HG03439 (cell line): ENCODE results near the gene DTYMK.
"Not testable (repeated sequence)": the region's sequence is repeated elsewhere in the genome, so short reads cannot be mapped to it uniquely, and the experiment has no call there.

ENCODE experiments used
- ATAC-seq: cut with Tn5 transposase; IDR thresholded peaks from one replicate; pipeline ENCODE4 v1.9.1; 2021; ENCODE audit warnings: mild to moderate bottlenecking, moderate library complexity; ENCODE audit not compliant: unreplicated experiment

DTYMK gene

GRCh38 chr2:241686650-241687425, at the start of gene DTYMK:
TSS of gene DTYMK (minus strand) at chr2:241686815. CDS start at chr2:241686783, 32 bp downstream.
- ATAC-seq, result peak; percentile 87

- ATAC-seq, result no peak
Observed at GRCh38 chr2:241736111-241736510, 49.5 kb upstream of the DTYMK start.

DNA sequence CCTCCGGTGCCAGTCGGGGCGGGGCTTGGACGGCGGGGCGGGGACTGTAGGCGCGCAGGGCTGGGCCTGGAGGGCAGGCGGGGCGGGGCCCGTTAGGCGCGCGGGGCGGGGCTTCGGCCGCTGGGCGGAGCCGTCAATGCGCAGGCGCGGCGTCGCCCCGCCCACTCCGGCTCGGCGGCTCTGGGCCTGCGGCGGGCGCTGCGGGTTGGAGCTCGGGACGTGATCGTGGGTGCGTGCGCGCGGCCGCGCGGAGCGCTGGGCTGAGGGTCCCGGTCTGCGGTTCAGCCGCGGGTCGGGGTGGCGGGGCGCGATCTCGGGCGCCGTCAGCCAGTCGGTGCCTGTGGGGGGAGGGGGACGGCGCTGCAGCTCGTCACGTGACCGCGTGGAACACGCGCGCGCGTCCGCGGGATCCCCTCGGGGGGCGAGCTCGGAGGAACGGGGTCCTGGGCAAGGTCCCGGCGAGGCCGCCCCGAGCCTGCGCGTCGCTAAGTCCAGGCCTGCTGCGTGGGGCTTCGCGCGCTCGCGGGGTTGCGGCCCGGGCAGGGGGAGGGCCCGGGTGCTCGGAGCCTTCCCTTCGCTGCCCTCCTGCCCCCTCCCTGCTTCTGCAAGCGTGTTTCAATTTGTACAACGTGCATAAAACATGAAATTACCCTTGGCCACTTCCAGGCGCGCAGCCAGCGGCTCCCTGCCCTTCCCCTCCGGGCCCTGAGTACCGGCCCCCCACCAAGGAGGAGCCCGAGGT, 48.0 kb upstream of the DTYMK start, which contains the start of gene D2HGDH:
Gene D2HGDH, plus strand, starts transcription at position 164 of the 742 bp plus-strand sequence. CDS start 595 bp downstream, outside the sequence.
- ATAC-seq, result peak; percentile 75

- ATAC-seq, result peak; percentile 33
Observed at GRCh38 chr2:241734208-241734466, 47.5 kb upstream of the DTYMK start.

DNA sequence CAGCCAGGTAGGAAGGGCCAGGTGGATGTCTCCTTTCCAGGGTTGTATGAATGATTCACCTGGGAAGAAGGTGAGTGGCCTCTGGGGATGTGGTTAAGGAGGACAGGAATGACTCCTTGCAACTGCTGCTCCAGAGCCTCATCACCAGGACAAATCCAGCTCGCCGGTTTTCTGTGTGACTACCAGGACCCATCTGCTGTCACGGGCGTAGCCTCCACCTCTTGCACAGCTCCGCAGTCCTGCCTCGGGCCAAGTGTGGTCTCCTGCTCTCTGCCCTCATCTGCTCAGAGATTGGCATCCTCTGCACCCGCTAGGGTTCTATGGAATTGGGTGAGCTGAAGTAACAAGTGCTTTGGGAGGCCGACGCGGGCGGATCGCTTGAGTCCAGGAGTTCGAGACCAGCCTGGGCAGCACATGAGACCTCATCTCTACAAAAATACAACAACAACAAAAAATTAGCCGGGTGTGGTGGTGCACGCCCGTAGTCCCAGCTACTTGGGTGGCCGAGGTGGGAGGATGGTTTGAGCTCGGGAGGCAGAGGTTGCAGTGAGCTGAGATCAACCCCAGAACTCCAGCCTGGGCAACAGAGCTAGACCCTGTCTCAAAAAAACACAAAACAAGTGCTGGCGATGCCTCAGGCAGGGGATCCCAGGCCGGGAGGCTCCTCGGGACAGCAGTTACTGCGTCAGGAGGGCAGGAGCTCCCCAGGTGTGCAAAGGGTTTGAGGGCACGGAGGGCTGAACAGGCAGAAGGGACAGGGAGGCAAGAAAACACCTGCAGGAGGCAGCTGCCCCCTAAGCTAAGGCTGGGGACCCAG, 47.0 kb upstream of the DTYMK start:
- ATAC-seq, result no peak

DNA sequence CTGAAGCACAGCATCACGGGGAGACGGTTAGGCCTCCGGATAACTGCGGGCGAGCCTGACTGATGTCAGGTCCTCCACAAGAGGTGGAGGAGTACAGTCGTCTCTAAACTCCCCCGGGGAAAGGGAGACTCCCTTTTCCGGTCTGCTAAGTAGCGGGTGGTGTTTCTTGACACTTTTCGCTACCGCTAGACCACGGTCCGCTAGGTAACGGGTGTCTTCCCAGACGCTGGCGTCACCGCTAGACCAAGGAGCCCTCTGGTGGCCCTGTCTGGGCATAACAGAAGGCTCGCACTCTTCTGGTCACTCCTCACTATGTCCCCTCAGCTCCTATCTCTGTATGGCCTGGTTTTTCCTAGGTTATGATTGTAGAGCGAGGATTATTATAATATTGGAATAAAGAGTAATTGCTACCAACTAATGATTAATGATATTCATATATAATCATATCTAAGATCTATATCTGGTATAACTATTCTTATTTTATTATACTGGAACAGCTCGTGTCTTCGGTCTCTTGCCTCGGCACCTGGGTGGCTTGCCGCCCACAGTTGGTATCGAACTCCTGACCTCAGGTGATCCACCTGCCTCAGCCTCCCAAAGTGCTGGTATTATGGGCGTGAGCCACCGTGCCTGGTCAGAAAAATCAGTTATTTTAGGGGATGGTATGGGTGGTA, 46.0 kb upstream of the DTYMK start:
- not testable (repeated sequence) for ATAC-seq

DNA sequence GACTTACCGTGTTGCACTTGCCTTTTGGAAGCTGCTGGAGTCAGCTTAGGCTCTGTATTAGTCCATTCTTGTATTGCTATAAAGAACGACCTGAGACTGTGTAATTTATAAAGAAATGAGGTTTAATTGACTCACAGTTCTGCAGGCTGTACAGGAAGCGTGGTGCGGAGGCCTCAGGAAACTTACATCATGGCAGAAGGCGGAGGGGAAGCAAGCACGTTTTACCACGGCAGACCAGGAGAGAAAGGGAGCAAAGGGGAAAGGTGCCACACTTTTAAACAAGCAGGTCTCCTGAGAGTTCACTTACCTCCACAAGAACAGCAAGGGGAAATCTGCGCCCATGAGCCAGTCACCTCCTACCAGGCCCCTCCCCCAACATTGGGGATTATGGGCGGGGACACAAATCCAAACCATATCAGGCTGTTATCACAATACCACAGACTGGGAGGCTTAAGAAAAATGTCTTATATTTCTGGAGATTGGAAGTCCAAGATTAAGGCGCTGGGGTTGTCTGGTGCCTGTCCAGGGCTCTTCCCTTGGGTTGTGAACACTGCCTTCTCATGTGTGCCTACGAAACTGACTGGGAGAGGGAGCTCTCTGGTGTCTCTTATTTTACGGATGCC, 44.2 kb upstream of the DTYMK start:
- no peak for ATAC-seq

DNA sequence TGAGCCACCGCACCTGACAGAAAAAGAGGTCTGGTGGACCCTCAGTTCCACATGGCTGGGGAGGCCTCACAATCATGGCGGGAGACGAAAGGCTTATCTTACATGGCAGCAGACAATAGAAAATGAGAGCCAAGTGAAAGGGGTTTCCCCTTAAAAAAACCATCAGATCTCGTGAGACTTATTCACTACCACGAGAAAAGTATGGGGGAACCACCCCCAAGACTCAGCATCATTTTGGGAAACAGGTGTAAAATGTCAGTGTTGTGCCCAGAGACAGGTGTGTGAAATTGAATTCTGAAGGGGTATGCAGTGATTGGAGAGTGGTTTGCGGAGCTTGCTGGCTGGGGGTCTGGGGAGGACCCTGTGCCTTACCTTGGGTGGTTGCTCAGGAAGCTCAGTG, 43.3 kb upstream of the DTYMK start:
- ATAC-seq, result no peak

DNA sequence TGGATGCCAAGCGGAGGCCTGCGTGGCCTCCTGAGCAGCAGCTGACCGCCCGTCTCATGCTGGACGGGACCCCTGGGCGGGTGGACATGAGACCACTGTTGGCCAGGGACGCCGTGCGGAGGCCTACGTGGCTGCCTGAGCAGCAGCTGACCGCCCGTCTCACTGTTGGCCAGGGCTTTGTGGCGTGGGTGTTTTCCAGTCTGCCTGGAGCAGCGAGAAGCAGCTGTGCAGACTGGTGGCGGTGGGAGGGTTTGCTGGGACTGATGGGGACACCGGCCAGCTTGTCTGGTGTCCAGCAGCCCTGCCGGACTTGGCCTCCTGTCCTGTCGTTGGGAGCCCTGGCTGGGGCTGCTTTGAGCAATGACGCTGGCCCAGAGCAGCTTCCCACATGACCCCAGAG, 42.0 kb upstream of the DTYMK start:
- no peak for ATAC-seq

DNA sequence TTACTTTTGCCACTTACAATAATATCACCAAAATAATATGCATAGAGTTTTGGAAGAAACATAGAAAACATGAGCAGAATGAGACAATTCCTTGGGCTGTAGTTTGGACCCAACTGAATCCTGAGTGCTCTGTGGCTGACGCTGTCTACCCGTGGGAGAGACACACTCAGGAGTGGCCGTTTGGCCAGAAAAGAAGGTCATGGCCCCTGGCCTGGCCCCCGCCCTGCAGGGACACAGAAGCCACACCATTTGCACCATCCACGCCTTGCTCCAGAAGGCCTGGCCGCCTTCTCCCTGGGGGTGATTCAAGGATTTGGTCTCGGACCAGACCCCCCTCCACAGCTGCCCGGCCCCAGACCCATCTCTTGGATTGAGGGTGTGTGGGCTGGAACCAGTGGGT, 41.4 kb upstream of the DTYMK start:
- no peak for ATAC-seq

GRCh38 chr2:241726459-241726858, 39.8 kb upstream of the DTYMK start:
- ATAC-seq, result no peak

DNA sequence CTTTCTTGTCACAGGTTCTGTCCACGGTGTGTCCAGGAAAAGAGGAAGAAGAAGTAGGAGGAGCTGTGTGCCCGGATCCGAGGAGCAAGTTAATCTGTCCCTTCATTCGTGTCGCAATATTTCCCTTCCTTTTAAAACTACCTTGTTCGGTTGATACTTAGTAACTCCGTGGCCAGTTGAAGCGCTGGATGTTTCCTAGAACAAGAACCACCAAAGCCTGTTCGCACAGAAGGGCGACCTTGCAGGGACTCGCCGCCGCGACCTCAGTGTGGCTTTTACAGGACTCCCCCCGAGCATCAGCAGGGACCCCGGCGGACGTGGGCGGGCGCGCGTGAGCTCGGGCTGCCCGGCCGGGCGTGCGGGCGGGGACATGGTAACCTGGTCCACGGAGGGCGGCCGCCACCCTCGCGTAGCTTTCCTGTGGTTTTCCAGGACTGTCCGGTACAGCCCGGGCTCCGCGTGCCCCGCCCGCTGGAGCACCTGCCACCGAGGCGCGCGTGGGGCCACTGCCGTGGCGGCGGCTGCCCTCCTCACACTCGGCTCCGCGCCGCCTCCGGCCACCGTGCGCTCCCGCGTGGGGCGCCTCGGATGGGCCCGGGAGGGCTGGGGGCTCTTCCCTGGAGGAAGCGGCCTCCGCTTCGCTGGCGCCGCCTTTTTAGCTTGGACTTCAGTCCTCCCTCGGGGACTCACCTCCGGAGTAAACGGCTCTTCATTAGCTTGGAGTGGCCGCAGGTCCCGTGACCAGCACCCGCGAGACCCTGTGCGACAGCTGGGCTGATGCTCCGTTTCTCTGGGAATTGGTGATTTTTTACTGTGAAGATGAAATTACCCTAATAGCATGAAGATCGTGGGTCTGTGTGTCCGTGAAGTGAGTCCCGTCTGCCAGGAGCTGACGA, 38.6 kb upstream of the DTYMK start:
- no peak for ATAC-seq

- no peak for ATAC-seq
Observed at GRCh38 chr2:241724259-241724974, 37.8 kb upstream of the DTYMK start.

GRCh38 chr2:241722896-241723454, 36.4 kb upstream of the DTYMK start:
- no peak for ATAC-seq

DNA sequence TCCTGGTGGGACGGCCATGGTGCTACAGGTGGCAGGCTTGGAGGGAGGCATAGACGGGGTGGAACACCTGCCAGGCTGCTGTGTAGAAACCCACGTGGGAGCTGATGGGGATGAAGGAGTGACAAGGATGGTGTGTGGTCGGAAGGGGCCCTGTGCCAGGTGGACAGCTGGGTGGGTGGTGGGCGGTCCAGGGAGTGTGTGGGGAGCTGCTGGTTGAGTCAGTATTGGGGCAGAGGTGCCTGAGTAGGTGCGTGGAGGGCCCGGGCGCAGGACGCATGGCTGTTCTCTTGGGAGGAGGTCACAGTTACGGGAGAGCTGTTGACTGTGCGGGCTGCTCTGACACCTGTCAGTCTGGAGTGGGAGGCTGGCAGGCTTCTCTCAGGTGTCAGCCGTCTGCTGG, 35.2 kb upstream of the DTYMK start:
- ATAC-seq, result no peak

DNA sequence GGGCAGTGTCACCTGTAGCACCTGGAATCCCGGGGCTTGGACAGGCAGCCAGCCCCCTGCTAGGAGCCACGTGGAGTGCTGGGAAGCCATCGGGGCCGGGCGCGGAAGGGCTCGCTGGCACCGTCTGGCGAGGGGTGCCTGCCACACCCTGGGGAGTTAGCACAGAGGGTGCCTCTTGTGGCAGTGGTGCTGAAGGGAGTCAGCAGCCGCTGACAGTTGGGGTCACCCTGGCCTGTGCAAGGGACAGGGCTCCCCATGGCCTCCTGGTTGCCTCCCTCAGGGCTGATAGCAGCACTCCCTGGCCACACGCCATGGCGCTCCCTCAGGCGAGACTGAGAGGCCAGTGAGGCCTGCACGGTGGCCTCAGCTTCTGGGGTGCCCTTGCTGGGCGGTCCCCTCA, 33.9 kb upstream of the DTYMK start:
- no peak for ATAC-seq

DNA sequence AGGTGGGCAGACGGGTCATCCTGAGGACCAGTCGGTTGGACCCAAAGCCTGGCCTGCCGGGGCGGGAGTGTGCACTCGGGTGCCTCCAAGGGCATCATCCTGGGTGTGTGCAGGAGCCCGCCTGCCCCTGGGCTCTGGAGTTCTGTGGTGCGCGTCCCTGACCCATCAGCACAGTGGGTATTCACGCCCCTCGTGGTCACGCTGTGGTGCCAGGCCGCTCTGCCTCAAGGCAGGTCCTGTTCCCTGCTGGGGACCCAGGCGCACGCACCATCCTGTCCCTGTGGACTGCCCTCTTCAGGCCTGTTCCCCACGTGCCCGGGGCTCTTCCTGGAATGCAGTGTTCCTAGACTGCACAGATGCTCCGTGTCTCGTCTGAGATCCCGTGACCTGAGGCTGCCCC, 33.5 kb upstream of the DTYMK start:
- no peak for ATAC-seq

DNA sequence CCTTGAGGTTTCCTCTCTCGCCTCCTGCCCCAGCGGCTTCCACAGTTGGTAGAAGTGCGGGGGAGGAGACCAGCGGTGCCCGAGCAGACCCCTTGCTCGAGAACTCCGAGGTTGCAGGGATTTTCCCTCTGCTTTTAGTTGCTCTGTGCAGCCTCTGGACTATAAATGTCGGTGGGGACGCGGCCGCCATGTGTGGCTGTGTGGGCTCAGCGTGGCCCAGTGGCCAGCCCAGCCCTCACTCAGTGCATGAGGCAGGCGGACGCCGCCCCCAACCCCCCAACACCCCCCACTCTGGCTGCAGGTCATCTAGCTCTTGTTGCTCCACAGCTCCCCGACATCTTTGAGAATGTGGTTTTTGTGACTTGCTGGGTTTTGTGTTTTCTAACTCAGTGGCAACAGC, 32.5 kb upstream of the DTYMK start:
- no peak for ATAC-seq

GRCh38 chr2:241708879-241709278, 22.3 kb upstream of the DTYMK start:
- ATAC-seq, result no peak
